ENCODE data around the gene MERTK.
"Not testable (repeated sequence)": the region's sequence is repeated elsewhere in the genome, so short reads cannot be mapped to it uniquely, and the experiment has no call there.

The MERTK gene

GRCh38 chr2:112018846-112019245 lies 120.4 kb downstream of the MERTK start:
- DNase-seq: no peak

GRCh38 chr2:112019569-112019982 lies 121.2 kb downstream of the MERTK start:
- DNase-seq: no peak

- no peak for DNase-seq
Measured at GRCh38 chr2:112020561-112020960, 122.2 kb downstream of the MERTK start.

GRCh38 chr2:112021290-112021689 lies 122.9 kb downstream of the MERTK start:
- DNase-seq: no peak

- DNase-seq: no peak
Measured at GRCh38 chr2:112021781-112022231, 123.4 kb downstream of the MERTK start.

- no peak for DNase-seq
Measured at GRCh38 chr2:112023707-112024106, 125.3 kb downstream of the MERTK start.

- no peak for DNase-seq
Measured at GRCh38 chr2:112024231-112024630, 125.8 kb downstream of the MERTK start.

- no peak for DNase-seq
Measured at GRCh38 chr2:112024896-112025491, 126.6 kb downstream of the MERTK start.

- no peak for DNase-seq
Measured at GRCh38 chr2:112026509-112026908, 128.1 kb downstream of the MERTK start.

- no peak for DNase-seq
Measured at GRCh38 chr2:112027767-112028166, 129.4 kb downstream of the MERTK start.

GRCh38 chr2:112029164-112029563 lies 130.8 kb downstream of the MERTK start:
- DNase-seq: no peak

GRCh38 chr2:112031473-112032223 lies 133.2 kb downstream of the MERTK start:
- DNase-seq: no peak

GRCh38 chr2:112032224-112032586 lies 133.8 kb downstream of the MERTK start:
- no peak for DNase-seq

- DNase-seq: no peak
Measured at GRCh38 chr2:112032689-112033465, 134.5 kb downstream of the MERTK start.

- DNase-seq: no peak
Measured at GRCh38 chr2:112033600-112033999, 135.2 kb downstream of the MERTK start.

GRCh38 chr2:112034924-112035323 lies 136.5 kb downstream of the MERTK start:
- DNase-seq: no peak

- DNase-seq: no peak
Measured at GRCh38 chr2:112035786-112036185, 137.4 kb downstream of the MERTK start.

GRCh38 chr2:112039556-112039955 lies 141.1 kb downstream of the MERTK start:
- DNase-seq: not testable (repeated sequence)

- DNase-seq: not testable (repeated sequence)
Measured at GRCh38 chr2:112040066-112040465, 141.7 kb downstream of the MERTK start.

GRCh38 chr2:112041460-112041859 lies 143.1 kb downstream of the MERTK start:
- not testable (repeated sequence) for DNase-seq

- no peak for DNase-seq
Measured at GRCh38 chr2:112045446-112046014, 147.1 kb downstream of the MERTK start.

- no peak for DNase-seq
Measured at GRCh38 chr2:112046231-112046630, 147.8 kb downstream of the MERTK start.

GRCh38 chr2:112047537-112048235 lies 149.3 kb downstream of the MERTK start:
- DNase-seq: no peak

All from activated CD4-positive, alpha-beta T cell treated with anti-CD3 and anti-CD28 coated beads, Interleukin-2, Interleukin-6, amounts not matched to agents 100 ng/mL and 50 ng/mL, durations not matched to agents 16 hours and 8 hours (primary cell).